ENCODE results near the gene UCKL1. TPM values are rescaled to one million over a fixed set of nuclear protein-coding genes. Genes with fewer than 3 reads are reported as not detected.
A peak's percentile ranks its signal among the peaks of the same experiment; 100 is the strongest.

UCKL1 gene
- total RNA-seq, 2 donors from 2014 or later = 46.6 to 66.2 TPM

DNA sequence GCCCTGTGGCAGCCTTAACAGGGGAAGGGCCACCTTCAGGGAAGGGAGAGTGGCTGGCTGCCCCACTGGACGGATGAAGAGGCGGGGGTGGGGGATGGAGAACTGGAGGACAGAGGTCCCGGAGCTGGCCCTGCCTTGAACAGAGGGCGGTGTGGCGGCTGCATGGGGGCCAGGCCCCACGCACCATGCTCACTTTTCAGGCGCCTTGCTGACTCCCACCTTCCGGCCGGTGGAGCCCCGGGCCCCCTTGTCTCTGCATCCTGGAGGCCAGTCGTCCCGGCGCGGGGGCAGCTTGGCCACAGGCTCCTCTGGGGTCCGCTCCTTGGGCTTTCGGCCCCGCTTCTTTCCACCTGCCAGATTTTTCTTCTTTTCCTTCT is 3.5 kb upstream of the UCKL1 start:
- WGBS = 91% methylated on average over 17 of the region's 17 CpGs
- no peaks in the 10 kb centered on the region for H3K9me3 ChIP-seq
- H3K36me3 ChIP-seq = peaks cover 0 to 17% of the 10 kb centered on the region in 2 donors
- no peak for DNase-seq (ENCODE audit: low spot score)
- intact Hi-C loops (cut with DNase I) = loop anchor here (10.0 kb wide), 2 partner anchors 215 to 335 kb away; partner anchors contain the start of gene GMEB2
- TF ChIP-seq POLR2A (IDR thresholded peaks at IDR 0.05) = no peak
- TF ChIP-seq, protein P1, sequence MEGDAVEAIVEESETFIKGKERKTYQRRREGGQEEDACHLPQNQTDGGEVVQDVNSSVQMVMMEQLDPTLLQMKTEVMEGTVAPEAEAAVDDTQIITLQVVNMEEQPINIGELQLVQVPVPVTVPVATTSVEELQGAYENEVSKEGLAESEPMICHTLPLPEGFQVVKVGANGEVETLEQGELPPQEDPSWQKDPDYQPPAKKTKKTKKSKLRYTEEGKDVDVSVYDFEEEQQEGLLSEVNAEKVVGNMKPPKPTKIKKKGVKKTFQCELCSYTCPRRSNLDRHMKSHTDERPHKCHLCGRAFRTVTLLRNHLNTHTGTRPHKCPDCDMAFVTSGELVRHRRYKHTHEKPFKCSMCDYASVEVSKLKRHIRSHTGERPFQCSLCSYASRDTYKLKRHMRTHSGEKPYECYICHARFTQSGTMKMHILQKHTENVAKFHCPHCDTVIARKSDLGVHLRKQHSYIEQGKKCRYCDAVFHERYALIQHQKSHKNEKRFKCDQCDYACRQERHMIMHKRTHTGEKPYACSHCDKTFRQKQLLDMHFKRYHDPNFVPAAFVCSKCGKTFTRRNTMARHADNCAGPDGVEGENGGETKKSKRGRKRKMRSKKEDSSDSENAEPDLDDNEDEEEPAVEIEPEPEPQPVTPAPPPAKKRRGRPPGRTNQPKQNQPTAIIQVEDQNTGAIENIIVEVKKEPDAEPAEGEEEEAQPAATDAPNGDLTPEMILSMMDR (IDR thresholded peaks at IDR 0.05) = no peak
- no peak for TF ChIP-seq POLR2AphosphoS5 (IDR thresholded peaks at IDR 0.05)
- H3K27me3 ChIP-seq (replicated peaks; ENCODE audit: insufficient read depth) = no peaks in the 10 kb centered on the region
- H3K4me3 ChIP-seq = no peak overlapping the region
- peaks cover 13% of the 10 kb centered on the region for H3K4me1 ChIP-seq (replicated peaks)
- no peak overlapping the region for H3K27ac ChIP-seq

DNA sequence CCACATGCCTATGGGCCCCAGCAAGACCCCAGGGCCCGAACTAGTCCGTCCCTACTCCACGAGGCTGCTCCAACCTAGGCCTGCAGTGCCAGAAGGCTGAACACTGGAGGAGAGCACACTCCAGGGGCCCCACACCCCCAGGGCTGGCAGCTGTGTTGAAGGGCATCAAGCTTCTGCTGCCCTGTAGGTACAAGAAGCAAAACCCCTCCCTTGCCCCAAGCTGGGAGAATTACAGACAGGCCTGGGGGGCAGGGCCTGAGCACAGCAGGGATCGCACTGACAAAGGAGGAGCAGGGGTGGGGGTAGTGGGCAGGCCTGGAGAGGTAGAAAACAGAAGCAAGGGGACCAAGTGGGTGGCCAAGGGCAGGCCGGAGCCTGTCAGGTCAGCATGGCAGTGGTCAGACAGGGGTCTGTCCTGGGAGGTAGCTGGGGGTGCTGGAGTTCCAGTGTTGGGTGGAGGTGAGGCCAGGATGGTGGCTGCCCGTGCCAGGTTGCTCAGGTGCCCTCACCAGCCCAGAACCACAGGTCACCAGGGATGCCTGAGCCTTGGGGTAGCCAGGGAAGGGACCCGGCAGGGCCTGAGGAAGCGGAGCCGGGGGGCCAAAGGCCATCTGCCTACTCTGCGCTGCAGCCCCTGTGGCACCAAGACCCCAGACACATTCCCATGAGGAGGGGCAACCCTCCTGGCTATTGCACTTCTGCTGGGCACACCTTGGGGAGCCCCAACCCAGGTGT is 2.9 kb upstream of the UCKL1 start:
- TF ChIP-seq POLR2AphosphoS5 (IDR thresholded peaks at IDR 0.05) = no peak
- TF ChIP-seq, protein P1 (IDR thresholded peaks at IDR 0.05) = no peak
- no peak for TF ChIP-seq POLR2A (IDR thresholded peaks at IDR 0.05)
- no peak overlapping the region for H3K27ac ChIP-seq
- no peak for DNase-seq (ENCODE audit: low spot score)
- H3K4me3 ChIP-seq = no peak overlapping the region
- 79% methylated on average over 10 of the region's 10 CpGs for WGBS
- intact Hi-C loops (cut with DNase I) = no loop called here
- H3K4me1 ChIP-seq (replicated peaks) = peaks cover 18% of the 10 kb centered on the region
- peaks cover 0 to 17% of the 10 kb centered on the region in 2 donors for H3K36me3 ChIP-seq
- H3K27me3 ChIP-seq (replicated peaks; ENCODE audit: insufficient read depth) = no peaks in the 10 kb centered on the region
- H3K9me3 ChIP-seq = no peaks in the 10 kb centered on the region

DNA sequence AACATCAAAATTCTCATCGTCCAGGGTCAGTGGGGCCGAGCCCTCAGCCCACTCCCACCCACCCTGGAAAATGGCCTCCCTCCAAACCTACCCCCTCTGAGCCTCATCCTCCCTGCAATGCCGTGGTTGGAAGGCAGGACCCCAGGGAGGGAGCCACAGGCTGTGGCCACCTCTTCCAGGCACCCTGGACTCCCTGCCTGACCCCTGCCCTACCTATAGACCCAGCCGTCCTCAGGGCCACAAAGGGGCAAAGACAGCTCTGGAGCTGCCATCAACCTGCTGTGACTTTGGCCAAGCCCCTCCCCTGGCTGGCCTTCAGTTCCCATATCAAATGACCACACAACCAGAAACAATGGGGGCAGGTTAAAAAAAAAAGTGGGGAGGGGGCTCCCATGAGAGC is 2.3 kb upstream of the UCKL1 start:
- H3K36me3 ChIP-seq = peaks cover 0 to 17% of the 10 kb centered on the region in 2 donors
- peaks cover 22% of the 10 kb centered on the region for H3K4me1 ChIP-seq (replicated peaks)
- H3K27ac ChIP-seq = no peak overlapping the region
- H3K4me3 ChIP-seq = no peak overlapping the region
- no peak for TF ChIP-seq POLR2AphosphoS5 (IDR thresholded peaks at IDR 0.05)
- TF ChIP-seq, protein P1 (IDR thresholded peaks at IDR 0.05) = no peak
- TF ChIP-seq POLR2A (IDR thresholded peaks at IDR 0.05) = no peak
- no peaks in the 10 kb centered on the region for H3K27me3 ChIP-seq (replicated peaks; ENCODE audit: insufficient read depth)
- no peaks in the 10 kb centered on the region for H3K9me3 ChIP-seq
- 62% methylated on average over 4 of the region's 4 CpGs for WGBS
- no peak for DNase-seq (ENCODE audit: low spot score)
- intact Hi-C loops (cut with DNase I) = no loop called here

DNA sequence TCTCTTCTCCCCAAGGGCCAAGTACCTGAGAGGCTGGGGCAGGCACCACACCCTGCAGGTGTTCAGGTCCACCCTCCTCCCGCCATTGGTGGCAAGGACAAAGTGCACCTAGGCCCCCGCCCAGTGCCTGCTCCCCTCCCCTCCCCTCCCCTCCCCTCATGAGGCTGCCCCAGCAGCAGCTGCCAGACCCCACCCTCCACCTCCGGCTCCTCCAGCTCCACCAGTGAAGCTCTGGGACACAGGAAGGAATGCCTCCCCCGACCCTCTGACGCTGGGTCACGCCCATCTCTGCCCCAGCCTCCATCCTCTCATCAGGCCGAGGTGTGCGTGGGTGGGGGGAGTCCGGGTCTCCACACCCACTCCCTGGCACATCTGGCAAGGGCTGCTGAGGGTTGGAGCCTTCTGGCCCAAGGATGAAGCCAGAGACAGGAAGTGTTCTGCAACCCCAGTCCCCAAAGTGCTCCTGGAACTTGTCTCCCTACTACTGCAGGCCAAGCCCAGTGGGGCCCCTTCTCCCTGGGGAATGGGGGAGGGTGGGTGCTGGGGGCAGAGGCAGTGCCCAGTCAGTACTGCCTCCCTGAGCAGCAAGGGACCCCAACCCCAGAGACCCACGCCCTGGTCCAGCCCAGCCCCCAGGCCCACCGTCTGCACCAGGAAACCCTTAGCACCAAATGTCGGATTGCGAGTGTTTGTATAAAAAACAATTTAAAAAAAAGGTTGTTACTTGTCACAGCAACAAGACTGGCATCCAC is 1.6 kb upstream of the UCKL1 start:
- Histone ChIP-seq H3K27ac (peak overlapping the region; percentile 28 to 64), H3K4me3 (no peak overlapping the region), H3K9me3 (no peaks in the 10 kb centered on the region), H3K4me1 (replicated peaks) (peaks cover 22% of the 10 kb centered on the region), H3K27me3 (replicated peaks; ENCODE audit: insufficient read depth) (no peaks in the 10 kb centered on the region), H3K36me3 (peaks cover 0 to 11% of the 10 kb centered on the region in 2 donors)
- intact Hi-C loops (cut with DNase I) = no loop called here
- no peak for DNase-seq (ENCODE audit: low spot score)
- no peak for TF ChIP-seq POLR2AphosphoS5 (IDR thresholded peaks at IDR 0.05)
- 47% methylated on average over 13 of the region's 13 CpGs for WGBS

DNA sequence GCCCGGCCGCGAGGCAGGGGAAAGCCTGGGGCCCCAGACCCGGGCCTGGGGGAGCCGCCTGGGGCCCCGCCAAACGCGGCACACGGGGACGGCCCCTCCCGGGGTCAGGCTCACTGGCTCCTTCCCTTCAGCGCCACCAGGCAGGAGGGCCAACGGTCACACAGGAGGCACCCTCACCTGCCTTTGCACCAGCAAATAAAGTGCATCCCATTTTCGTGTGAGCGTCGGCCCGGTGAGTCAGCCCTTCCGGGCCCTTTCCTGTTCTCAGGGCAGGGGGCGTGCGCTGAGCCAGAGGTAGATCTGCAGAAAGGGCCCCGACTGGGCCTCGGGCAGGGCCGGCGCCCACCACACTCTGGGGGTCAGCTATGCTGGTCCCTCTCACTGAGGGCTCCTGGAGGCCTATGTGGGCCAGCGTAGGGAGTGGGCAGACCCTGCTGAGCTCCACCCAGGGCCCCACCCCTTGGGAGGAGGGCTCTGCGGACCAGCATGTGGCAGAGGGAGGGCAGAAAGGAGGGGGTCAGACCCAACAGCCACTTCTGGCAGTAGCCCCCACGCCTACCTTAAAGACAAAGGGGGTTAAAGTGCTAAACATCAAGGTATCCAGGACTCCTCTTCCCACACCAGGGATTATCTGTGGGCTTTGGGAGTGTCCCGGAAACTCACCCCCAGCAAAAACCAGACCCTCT is 931 bp upstream of the UCKL1 start:
- Histone ChIP-seq H3K27ac (peak overlapping the region; percentile 28 to 64), H3K27me3 (replicated peaks; ENCODE audit: insufficient read depth) (no peaks in the 10 kb centered on the region), H3K4me3 (peak overlapping the region; percentile 32 to 93), H3K4me1 (replicated peaks) (peaks cover 27% of the 10 kb centered on the region), H3K36me3 (peaks cover 0 to 11% of the 10 kb centered on the region in 2 donors), H3K9me3 (no peaks in the 10 kb centered on the region)
- 3% methylated on average over 25 of the region's 28 CpGs for WGBS
- peak; percentile 57 for DNase-seq (ENCODE audit: low spot score)
- intact Hi-C loops (cut with DNase I) = no loop called here
- TF ChIP-seq, protein P1 (IDR thresholded peaks at IDR 0.05) = peak in 1 of 4 experiments; percentile 34
- peak; percentile 51 for TF ChIP-seq POLR2A (IDR thresholded peaks at IDR 0.05)
- TF ChIP-seq POLR2AphosphoS5 (IDR thresholded peaks at IDR 0.05) = peak; percentile 66

Data from prostate gland (tissue), 2 donors.